ENCODE results near the gene FMO5. TPM values are rescaled to one million over a fixed set of nuclear protein-coding genes. Genes with fewer than 3 reads are reported as not detected.
"Not testable (repeated sequence)": the region's sequence is repeated elsewhere in the genome, so short reads cannot be mapped to it uniquely, and the experiment has no call there.

Gene FMO5
- total and polyA plus RNA-seq, 10 of the 15 experiments (the other 5 are each of a cell fraction or from before 2014, with no cell fraction given): 0.05 to 0.58 (median 0.19) TPM

DNA sequence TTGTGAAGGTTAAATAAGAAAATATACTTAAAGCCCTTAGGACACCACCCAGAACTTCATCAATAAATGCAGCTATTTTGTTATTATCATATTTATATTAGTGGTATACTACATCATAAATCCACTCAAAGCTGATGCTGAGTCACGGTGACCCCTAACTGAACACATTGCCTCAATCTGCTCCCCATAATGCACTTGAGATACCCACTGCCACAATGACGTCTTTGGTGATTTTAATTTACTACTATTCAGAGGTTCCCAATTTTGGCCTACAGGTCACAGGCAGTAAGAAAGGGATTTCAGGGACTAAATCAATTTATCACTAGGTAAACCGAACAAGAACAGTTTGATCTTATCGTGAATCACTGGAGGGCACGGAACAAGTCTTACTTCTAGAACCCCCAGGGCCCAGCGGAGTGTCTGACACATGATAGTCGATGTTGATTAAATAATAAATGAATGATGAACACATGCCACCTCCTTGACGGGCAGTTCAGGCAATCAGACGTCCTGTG is 16.9 kb upstream of the FMO5 start (continued):
- TF ChIP-seq SMARCA5 (IDR thresholded peaks at IDR 0.05) (no peak), NBN (IDR thresholded peaks at IDR 0.05) (0 out of 2 replicates have a peak, but pooled peaks have one; percentile 55)
- TF ChIP-seq, protein P1, sequence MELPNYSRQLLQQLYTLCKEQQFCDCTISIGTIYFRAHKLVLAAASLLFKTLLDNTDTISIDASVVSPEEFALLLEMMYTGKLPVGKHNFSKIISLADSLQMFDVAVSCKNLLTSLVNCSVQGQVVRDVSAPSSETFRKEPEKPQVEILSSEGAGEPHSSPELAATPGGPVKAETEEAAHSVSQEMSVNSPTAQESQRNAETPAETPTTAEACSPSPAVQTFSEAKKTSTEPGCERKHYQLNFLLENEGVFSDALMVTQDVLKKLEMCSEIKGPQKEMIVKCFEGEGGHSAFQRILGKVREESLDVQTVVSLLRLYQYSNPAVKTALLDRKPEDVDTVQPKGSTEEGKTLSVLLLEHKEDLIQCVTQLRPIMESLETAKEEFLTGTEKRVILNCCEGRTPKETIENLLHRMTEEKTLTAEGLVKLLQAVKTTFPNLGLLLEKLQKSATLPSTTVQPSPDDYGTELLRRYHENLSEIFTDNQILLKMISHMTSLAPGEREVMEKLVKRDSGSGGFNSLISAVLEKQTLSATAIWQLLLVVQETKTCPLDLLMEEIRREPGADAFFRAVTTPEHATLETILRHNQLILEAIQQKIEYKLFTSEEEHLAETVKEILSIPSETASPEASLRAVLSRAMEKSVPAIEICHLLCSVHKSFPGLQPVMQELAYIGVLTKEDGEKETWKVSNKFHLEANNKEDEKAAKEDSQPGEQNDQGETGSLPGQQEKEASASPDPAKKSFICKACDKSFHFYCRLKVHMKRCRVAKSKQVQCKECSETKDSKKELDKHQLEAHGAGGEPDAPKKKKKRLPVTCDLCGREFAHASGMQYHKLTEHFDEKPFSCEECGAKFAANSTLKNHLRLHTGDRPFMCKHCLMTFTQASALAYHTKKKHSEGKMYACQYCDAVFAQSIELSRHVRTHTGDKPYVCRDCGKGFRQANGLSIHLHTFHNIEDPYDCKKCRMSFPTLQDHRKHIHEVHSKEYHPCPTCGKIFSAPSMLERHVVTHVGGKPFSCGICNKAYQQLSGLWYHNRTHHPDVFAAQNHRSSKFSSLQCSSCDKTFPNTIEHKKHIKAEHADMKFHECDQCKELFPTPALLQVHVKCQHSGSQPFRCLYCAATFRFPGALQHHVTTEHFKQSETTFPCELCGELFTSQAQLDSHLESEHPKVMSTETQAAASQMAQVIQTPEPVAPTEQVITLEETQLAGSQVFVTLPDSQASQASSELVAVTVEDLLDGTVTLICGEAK (IDR thresholded peaks at IDR 0.05; ENCODE audit: borderline replicate concordance): peak; percentile 41; the same call in 1 of the 2 replicates

DNA sequence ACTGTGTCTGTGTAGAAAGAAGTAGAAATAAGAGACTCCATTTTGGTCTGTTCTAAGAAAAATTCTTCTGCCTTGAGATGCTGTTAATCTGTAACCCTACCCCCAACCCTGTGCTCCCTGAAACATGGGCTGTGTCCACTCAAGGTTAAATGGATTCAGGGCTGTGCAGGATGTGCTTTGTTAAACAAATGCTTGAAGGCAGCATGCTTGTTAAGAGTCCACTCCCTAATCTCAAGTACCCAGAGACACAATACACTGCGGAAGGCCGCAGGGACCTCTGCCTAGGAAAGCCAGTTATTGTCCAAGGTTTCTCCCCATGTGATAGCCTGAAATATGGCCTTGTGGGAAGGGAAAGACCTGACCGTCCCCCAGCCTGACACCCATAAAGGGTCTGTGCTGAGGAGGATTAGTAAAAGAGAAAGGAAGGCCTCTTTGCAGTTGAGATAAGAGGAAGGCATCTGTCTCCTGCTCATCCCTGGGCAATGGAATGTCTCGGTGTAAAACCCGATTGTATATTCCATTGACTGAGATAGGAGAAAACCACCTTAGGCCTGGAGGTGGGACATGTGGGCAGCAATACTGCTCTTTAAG is 15.1 kb upstream of the FMO5 start:
- H3K9me3 ChIP-seq (replicated peaks; ENCODE audit: control insufficient read depth, insufficient read depth, low read length); intact Hi-C loops (cut with micrococcal nuclease; ENCODE audit: unreplicated experiment); H3K36me3 ChIP-seq (ENCODE audit: control insufficient read depth in 2 of 2, insufficient read depth in 2 of 2, low read length in 1 of 2); ATAC-seq; H4K20me1 ChIP-seq (ENCODE audit: control insufficient read depth, insufficient read depth); FAIRE-seq; H3K27me3 ChIP-seq (replicated peaks in 1 of 2; ENCODE audit: control insufficient read depth in 2 of 2, insufficient read depth in 2 of 2, low read length in 1 of 2); H3K4me2 ChIP-seq (ENCODE audit: control insufficient read depth, insufficient read depth); H3K4me1 ChIP-seq (ENCODE audit: control insufficient read depth, insufficient read depth, low read length); H3K4me3 ChIP-seq; H2AFZ ChIP-seq (ENCODE audit: control insufficient read depth, low read depth, low read length); in situ Hi-C loops (cut with MboI); RAD21 ChIA-PET (ENCODE audit: unreplicated experiment); H3K27ac ChIP-seq (ENCODE audit: control insufficient read depth, insufficient read depth); BruUV-seq (replicated peaks); H3K9ac ChIP-seq (ENCODE audit: control insufficient read depth, insufficient read depth, low read length); DNase-seq (ENCODE audit: low read depth, low spot score); CTCF ChIA-PET; POLR2A ChIA-PET: not testable (repeated sequence)
- WGBS (ENCODE audit: insufficient coverage, insufficient replicate concordance, low lambda C conversion rate, missing lambda C conversion rate): 90% methylated on average over 4 of the region's 5 CpGs
- SMC1A ChIA-PET (ENCODE audit: uncharacterized antibody, unreplicated experiment): interaction anchor here (0.6 kb wide), 1 partner anchor 1200 kb away, joined by 3 read pairs; no protein-coding TSS in a partner anchor
- peaks cover 26% of the 10 kb centered on the region for H3K79me2 ChIP-seq (ENCODE audit: control insufficient read depth, insufficient read depth, low read length)

Measured in GM12878 (cell line).